Measurements from ENCODE around the gene SNIP1. TPM values are rescaled to one million over a fixed set of nuclear protein-coding genes. Genes with fewer than 3 reads are reported as not detected.

The SNIP1 gene
- total and polyA plus RNA-seq, 2 of the 8 experiments (the other 6 are each of a cell fraction or from before 2014, with no cell fraction given): 3.7 to 15.7 TPM

- Histone ChIP-seq H3K36me3 (ENCODE audit: control insufficient read depth in 2 of 4, insufficient read depth in 4 of 4, low read length in 3 of 4) (peaks cover 8 to 44% (median 25%) of the 10 kb centered on the region in 4 experiments), H3K9me3 (ENCODE audit: insufficient read depth in 2 of 2, low read depth in 1 of 2, low read length in 1 of 2) (no peaks in the 10 kb centered on the region), H3K79me2 (ENCODE audit: control insufficient read depth in 1 of 2, insufficient read depth in 2 of 2, low read length in 2 of 2) (no peaks in the 10 kb centered on the region), H3K4me1 (replicated peaks in 1 of 4; ENCODE audit: control insufficient read depth in 3 of 4, insufficient read depth in 4 of 4, low read length in 3 of 4) (no peaks in the 10 kb centered on the region), H3K27ac (ENCODE audit: low read depth, low read length) (no peak overlapping the region), H2BK20ac (ENCODE audit: low read length) (no peak overlapping the region), H4K5ac (ENCODE audit: insufficient read length, low read depth, low read length) (no peak overlapping the region), H3K79me1 (ENCODE audit: low read depth, low read length) (no peaks in the 10 kb centered on the region), H4K20me1 (replicated peaks in 1 of 2; ENCODE audit: control insufficient read depth in 1 of 2, insufficient read depth in 2 of 2, low read length in 2 of 2) (peaks cover 0 to 2% of the 10 kb centered on the region in 2 experiments), H4K91ac (replicated peaks; ENCODE audit: insufficient read length, low read length) (no peak overlapping the region), H2BK120ac (replicated peaks; ENCODE audit: low read depth, low read length) (no peak overlapping the region), H3K23me2 (ENCODE audit: low read depth, low read length) (no peaks in the 10 kb centered on the region), H3K27me3 (replicated peaks in 1 of 4; ENCODE audit: control insufficient read depth in 3 of 4, extremely low read depth in 1 of 4, insufficient read depth in 3 of 4, low read length in 3 of 4) (no peaks in the 10 kb centered on the region), H3K4me3 (ENCODE audit: extremely low read depth in 1 of 4, insufficient read depth in 2 of 4, low read depth in 3 of 4, low read length in 4 of 4) (no peak overlapping the region), H2BK5ac (ENCODE audit: low read depth, low read length) (no peak overlapping the region), H3K9ac (replicated peaks in 1 of 4; ENCODE audit: extremely low read depth in 1 of 4, low read depth in 3 of 4, low read length in 3 of 4) (no peak overlapping the region), H3K14ac (ENCODE audit: insufficient read length) (no peak overlapping the region), H2AK5ac (ENCODE audit: low read depth, low read length) (no peak overlapping the region), H3K18ac (ENCODE audit: extremely low read depth, low read length) (no peak overlapping the region), H4K8ac (ENCODE audit: extremely low read depth, insufficient read depth, low read length) (no peak overlapping the region), H3K23ac (ENCODE audit: insufficient read length) (no peak overlapping the region), H3K4ac (replicated peaks; ENCODE audit: insufficient read length, low read depth, low read length) (no peak overlapping the region), H3K56ac (replicated peaks; ENCODE audit: insufficient read length, low read depth, low read length) (no peak overlapping the region), H3K4me2 (ENCODE audit: insufficient read depth in 1 of 2, low read depth in 2 of 2, low read length in 2 of 2) (no peak overlapping the region), H2BK12ac (ENCODE audit: low read depth, low read length) (no peak overlapping the region), H2AFZ (ENCODE audit: low read length) (no peak overlapping the region), H2BK15ac (ENCODE audit: low read length) (no peak overlapping the region)
- POLR2A ChIA-PET (ENCODE audit: partially characterized antibody): no interaction called here
- TF ChIP-seq CEBPB (IDR thresholded peaks at IDR 0.05; ENCODE audit: low read depth, low read length) (no peak), ATF3 (IDR thresholded peaks at IDR 0.05; ENCODE audit: insufficient read depth, low read depth, low read length) (no peak), KDM4A (IDR thresholded peaks at IDR 0.05; ENCODE audit: low read depth, low read length, severe bottlenecking) (no peak), JUN (IDR thresholded peaks at IDR 0.05; ENCODE audit: low read depth, low read length) (no peak), CHD2 (IDR thresholded peaks at IDR 0.05; ENCODE audit: low read length) (no peak), EGR1 (IDR thresholded peaks at IDR 0.05; ENCODE audit: borderline replicate concordance, low read depth, low read length) (no peak), FOSL1 (IDR thresholded peaks at IDR 0.05; ENCODE audit: insufficient read depth, low read depth, low read length) (no peak), HDAC6 (IDR thresholded peaks at IDR 0.05; ENCODE audit: low read depth, low read length) (no peak), BRCA1 (IDR thresholded peaks at IDR 0.05; ENCODE audit: low read depth, low read length) (no peak)
- no peak for FAIRE-seq
- CTCF ChIA-PET (ENCODE audit: partially characterized antibody): interaction anchor here (0.6 to 2.0 kb wide), 3 partner anchors 22 to 801 kb away, joined by 3 to 5 read pairs (median 5); no protein-coding TSS in a partner anchor
- 96% methylated on average over 2 of the region's 2 CpGs; no CpG with 5 or more reads in 1 of the 2 experiments for WGBS, 2 experiments (ENCODE audit: extremely low coverage in 1 of 2, insufficient coverage in 1 of 2, insufficient read length in 1 of 2, insufficient replicate concordance in 2 of 2, low coverage in 1 of 2, low lambda C conversion rate in 2 of 2, missing lambda C conversion rate in 1 of 2)
- DNase-seq (ENCODE audit: low read depth in 1 of 2, low spot score in 2 of 2): no peak
Measured at GRCh38 chr1:37537378-37537777, 16.7 kb downstream of the SNIP1 start.
